SHP77 (cell line): ENCODE results near the gene DISC1.
A peak's percentile ranks its signal among the peaks of the same experiment; 100 is the strongest.
"Not testable (repeated sequence)": the region's sequence is repeated elsewhere in the genome, so short reads cannot be mapped to it uniquely, and the experiment has no call there.

Experiments used
- DNase-seq, 2 experiments: peaks; one replicate each; lab custom pipeline; 2025; lab: John Stamatoyannopoulos, UW

DISC1 gene

GRCh38 chr1:231626535-231626950, at the start of gene DISC1:
Gene DISC1, plus strand, starts transcription at chr1:231626790. Its CDS starts 78 bp downstream, at chr1:231626868.
- DNase-seq: peak; percentile 74 to 75

GRCh38 chr1:231576804-231577718, 49.5 kb upstream of the DISC1 start:
- DNase-seq: no peak

- no peak for DNase-seq
Observed at GRCh38 chr1:231580874-231581273, 45.7 kb upstream of the DISC1 start.

DNA sequence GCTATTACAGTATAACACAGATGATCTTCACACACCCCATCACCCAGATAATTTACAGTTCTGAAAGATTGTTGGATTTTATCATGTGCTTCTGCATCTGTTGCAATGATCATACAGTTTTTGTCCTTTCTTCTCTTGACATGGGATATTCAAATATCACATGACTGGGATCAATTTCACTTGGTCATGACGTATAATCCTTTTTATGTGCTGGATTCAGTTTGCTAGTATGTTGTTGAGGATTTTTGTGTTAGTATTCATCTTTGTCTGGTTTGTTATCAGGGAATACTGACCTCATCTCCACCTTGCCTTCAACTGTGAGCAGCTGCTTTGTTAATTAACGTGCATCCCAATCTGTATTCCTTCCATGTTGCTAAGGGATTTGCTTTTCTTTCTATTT, 44.7 kb upstream of the DISC1 start:
- DNase-seq: no peak

DNA sequence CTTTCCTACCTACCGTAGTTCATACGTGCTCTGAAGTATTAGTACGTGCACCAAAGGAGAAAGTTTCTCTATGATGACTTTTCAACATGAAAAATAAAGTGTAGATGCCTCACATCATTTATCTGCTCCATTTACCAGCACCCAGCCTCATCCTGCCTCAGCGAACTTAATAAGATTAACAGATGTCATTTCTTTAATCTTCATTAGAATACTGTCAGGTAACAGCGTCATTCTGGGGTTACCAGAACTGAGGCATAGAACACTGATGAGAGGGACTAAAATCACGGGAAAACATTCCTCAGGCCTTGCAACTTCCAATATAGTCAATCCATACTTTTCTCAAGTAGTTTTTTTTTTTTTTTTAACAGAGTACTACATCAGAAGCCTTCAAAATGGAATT, 43.2 kb upstream of the DISC1 start:
- no peak for DNase-seq

DNA sequence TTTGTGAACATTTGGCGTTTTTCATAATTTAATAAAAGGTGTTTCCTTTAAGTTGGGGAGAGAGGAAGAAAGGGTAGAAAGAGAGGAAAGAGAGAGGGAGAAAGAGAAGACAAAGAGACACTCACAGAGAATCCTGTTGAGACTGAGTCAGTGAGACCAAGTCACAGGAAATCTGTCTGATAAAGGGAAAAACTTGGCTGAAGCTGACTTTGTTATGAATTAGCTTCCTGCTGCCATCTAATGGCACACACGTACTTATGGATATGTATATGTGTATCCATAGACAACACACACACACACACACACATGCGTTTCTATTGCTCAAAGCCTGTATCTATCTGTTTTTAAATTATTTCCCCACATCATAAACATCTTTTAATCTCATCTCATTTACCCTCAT, 42.5 kb upstream of the DISC1 start:
- DNase-seq: peak in 1 of 2 experiments; percentile 28

DNA sequence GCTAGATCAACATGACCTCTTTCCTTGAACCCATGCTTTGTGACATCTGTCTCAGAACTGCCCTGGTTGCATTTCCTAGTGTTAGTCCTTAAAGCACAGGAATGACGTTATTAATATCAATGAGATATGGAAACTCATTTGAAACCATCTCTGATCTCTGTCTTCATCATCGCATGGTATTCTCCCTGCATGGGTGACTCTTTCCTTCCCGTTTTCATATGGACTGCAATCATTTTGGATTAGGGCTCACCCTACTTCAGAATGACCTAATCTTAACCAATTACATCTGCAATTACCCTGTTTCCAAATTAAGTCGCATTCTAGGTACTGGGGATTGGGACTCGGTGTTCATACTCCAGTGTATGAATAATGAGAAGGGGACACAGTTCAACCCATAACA, 41.7 kb upstream of the DISC1 start:
- DNase-seq: no peak

- DNase-seq: peak; percentile 43 to 61
Observed at GRCh38 chr1:231590453-231591198, 36.0 kb upstream of the DISC1 start.

DNA sequence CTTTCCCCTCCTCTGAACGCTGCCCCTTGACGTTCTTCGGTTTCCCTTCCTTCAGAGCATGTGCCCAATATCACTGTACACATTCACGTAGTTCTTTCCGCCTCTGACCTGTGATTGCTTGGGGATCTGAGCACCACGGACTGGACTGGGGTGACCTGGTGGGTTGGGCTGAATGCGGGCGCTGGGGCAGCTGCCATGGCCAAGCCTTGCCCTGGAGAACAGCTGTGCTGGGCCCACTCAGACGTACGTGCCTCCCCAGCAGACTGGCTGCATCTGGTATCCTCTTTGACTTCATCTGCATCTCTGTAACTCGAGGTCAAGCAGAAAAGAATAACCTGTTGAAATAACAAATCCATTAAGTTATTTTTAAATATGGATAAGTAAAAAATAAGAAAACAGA, 35.1 kb upstream of the DISC1 start:
- DNase-seq: peak in 1 of 2 experiments; percentile 52

- no peak for DNase-seq
Observed at GRCh38 chr1:231592809-231593208, 33.8 kb upstream of the DISC1 start.

DNA sequence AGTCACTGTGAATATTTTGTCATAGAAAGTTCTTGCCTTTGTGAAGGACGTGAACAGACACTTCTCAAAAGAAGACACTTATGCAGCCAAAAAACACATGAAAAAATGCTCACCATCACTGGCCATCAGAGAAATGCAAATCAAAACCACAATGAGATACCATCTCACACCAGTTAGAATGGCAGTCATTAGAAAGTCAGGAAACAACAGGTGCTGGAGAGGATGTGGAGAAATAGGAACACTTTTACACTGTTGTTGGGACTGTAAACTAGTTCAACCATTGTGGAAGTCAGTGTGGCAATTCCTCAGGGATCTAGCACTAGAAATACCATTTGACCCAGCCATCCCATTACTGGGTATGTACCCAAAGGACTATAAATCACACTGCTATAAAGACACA, 33.3 kb upstream of the DISC1 start:
- DNase-seq: not testable (repeated sequence)

- DNase-seq: no peak
Observed at GRCh38 chr1:231594123-231594522, 32.5 kb upstream of the DISC1 start.

- DNase-seq: no peak
Observed at GRCh38 chr1:231594749-231595148, 31.8 kb upstream of the DISC1 start.

- no peak for DNase-seq
Observed at GRCh38 chr1:231596337-231596791, 30.2 kb upstream of the DISC1 start.

- DNase-seq: no peak
Observed at GRCh38 chr1:231597971-231598370, 28.6 kb upstream of the DISC1 start.

DNA sequence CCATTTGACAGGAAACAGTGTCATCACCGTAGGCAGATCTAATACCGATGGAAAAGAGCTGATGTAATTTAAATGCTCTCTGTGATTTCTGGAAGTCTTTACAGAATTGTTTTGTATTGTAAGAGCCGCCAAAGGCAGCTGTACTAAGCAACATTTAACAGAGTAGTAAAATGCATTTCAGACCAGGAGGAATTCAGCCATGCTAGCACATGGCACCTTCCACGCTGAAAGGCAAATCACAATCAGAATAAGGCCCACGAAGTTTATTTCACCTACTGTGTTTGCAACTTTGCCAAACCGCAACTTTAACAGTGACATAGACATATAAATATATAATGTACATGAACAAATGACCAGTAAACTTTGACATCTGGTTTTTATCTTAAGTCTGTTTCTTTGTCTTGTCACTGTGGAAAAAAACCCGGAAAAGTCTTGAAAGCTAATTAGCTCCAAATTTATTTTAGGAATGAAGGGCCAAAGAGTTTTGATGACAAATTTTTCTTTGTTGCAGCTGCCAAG, 26.1 kb upstream of the DISC1 start:
- no peak for DNase-seq

DNA sequence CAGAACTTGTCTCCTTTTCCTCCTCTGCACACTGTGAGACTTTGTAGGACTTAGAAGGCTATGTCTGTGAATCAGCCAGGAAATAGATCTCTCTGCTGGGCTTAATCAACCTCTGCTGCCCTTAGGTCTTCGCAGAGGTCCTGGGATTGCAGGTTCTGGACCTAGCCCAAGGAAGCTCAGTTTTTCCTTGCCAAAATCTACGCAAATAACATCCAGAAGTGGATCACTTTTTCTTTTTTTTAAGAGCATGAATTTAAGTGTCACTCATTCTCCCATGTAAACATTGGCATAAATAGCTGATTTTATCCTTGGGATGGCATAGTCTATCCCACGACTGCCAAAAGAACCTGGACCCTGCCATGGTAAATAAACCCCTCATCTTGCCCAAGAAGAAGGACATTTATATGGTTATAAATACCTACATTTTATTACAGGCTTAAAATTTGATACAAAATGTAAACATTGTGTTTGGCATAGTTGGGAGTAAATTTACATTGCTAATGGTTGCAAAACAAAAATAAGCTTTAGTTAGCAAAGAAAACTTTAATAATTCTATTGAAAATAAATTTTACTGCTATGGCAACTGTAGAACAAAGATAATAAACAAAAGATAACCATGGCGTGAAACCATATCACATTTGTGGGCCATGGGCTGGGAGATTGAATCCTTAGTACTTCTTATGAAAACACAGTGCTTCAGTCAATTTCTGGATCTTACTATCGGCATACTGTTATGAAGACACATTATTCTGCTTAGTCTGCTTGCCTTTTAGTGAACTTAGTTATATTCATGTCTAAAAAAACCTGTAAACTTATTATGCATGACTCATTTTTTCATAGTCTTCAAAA, 24.5 kb upstream of the DISC1 start:
- DNase-seq: no peak

GRCh38 chr1:231602673-231602984, 24.0 kb upstream of the DISC1 start:
- DNase-seq: no peak

- DNase-seq: peak; percentile 46 to 62
Observed at GRCh38 chr1:231603598-231604275, 22.9 kb upstream of the DISC1 start.

DNA sequence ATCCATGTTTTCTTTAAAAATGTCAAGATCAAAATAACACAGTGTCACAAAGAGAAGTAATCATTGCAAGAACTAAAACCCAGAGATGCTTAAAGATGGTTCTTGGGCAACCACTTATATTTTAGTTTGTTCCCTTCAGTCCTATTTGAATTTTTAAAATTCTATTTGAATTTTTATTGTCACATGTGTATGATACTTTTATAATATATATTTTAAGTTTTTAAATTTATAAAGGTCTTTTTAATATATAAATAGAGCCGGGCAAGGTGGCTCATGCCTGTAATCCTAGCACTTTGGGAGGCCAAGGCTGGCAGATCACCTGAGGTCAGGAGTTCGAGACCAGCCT, 22.3 kb upstream of the DISC1 start:
- no peak for DNase-seq
